T-helper 17 cell (primary cell): Measurements from ENCODE around the gene MARCHF9. TPM values are rescaled to one million over a fixed set of nuclear protein-coding genes. Genes with fewer than 3 reads are reported as not detected.
A peak's percentile ranks its signal among the peaks of the same experiment; 100 is the strongest.

Experiments used
- ATAC-seq: fragments of 150-1000 bp; cut with Tn5 transposase; 2 replicates; pipeline ENCODE4 v1.10.0; 2021; ENCODE audit warnings: mild to moderate bottlenecking, moderate library complexity
- DNase-seq, 3 donors: peaks; one replicate each; pipeline versions ENCODE4 v3.0.0 to v3.0.0-alpha.2; 2020 to 2021
- H3K9me3 ChIP-seq: one replicate; pipeline ENCODE4 v1.7.0; 2013; ENCODE audit warnings: low read length, mild to moderate bottlenecking; ENCODE audit not compliant: control insufficient read depth, poor library complexity, severe bottlenecking
- H3K27ac Mint-ChIP-seq: one replicate; pipeline ENCODE4 v1.8.0; 2022; ENCODE audit warnings: mild to moderate bottlenecking, moderate library complexity, mixed read lengths
- H3K27me3 Mint-ChIP-seq: one replicate; pipeline ENCODE4 v1.8.0; 2022; ENCODE audit warnings: mixed read lengths
- H3K36me3 Mint-ChIP-seq: one replicate; pipeline ENCODE4 v1.8.0; 2022; ENCODE audit warnings: low read depth, mixed read lengths
- H3K4me1 Mint-ChIP-seq: one replicate; pipeline ENCODE4 v1.8.0; 2022; ENCODE audit warnings: mild to moderate bottlenecking, mixed read lengths
- H3K4me3 Mint-ChIP-seq: one replicate; pipeline ENCODE4 v1.8.0; 2022; ENCODE audit warnings: mild to moderate bottlenecking, moderate library complexity, mixed read lengths
- total RNA-seq, 4 donors: library from RNA in 2 of 4; stranded (reverse) in 2 of 4; gene quantifications; one replicate each; pipeline ENCODE4 v1.2.3 and lab custom pipeline; 2022 to 2026

The MARCHF9 gene
- total RNA-seq, 2 donors from 2014 or later: 45.3 to 62.4 TPM

- DNase-seq (no peak), ATAC-seq (no peak)
- H3K4me1 Mint-ChIP-seq: peaks cover 46% of the 10 kb centered on the region
- H3K36me3 Mint-ChIP-seq: peaks cover 9% of the 10 kb centered on the region
- no peaks in the 10 kb centered on the region for H3K27me3 Mint-ChIP-seq
- H3K27ac Mint-ChIP-seq: no peak overlapping the region
- H3K4me3 Mint-ChIP-seq: no peak overlapping the region
- H3K9me3 ChIP-seq: no peaks in the 10 kb centered on the region
Observed at GRCh38 chr12:57737467-57738460, 17.1 kb upstream of the MARCHF9 start.

DNA sequence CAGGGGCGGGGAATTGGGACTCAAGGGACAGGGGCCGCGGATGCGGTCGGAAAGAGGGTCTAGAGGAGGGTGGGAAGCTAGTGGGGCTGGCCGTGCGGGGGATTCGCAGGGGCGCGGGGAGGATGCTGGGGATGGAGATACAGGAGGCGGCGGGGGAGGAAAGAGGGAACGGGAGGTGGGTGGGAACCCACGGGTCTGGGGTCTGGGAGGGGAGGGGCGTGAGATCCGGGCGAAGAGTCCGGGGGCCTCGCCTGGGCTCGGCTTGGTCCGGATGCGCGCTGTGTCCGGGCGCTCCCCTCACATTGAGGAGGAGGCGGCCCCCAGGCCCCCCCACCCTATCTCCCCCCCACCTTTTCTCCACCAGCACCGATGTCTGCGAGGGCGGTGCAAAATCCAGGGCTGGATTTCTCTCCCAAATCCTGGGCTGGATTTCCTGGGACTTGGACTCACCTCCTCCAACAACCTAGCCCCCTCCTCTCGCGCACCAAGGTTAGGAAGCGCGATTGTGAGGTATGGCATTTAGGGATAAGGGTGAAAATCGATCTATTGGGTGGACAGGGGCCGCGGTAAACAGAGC is 16.2 kb upstream of the MARCHF9 start, which contains the start of gene AGAP2:
TSS of gene AGAP2 (minus strand) at position 82 of the 577 bp plus-strand sequence. CDS start 496 bp downstream, outside the sequence.
- H3K36me3 Mint-ChIP-seq: peaks cover 9% of the 10 kb centered on the region
- no peak for ATAC-seq
- H3K27me3 Mint-ChIP-seq: no peaks in the 10 kb centered on the region
- no peaks in the 10 kb centered on the region for H3K9me3 ChIP-seq
- no peak for DNase-seq
- H3K4me3 Mint-ChIP-seq: peak within 1 kb of the TSS; percentile 86
- H3K27ac Mint-ChIP-seq: peak within 1 kb of the TSS; percentile 96
- H3K4me1 Mint-ChIP-seq: peaks cover 46% of the 10 kb centered on the region

DNA sequence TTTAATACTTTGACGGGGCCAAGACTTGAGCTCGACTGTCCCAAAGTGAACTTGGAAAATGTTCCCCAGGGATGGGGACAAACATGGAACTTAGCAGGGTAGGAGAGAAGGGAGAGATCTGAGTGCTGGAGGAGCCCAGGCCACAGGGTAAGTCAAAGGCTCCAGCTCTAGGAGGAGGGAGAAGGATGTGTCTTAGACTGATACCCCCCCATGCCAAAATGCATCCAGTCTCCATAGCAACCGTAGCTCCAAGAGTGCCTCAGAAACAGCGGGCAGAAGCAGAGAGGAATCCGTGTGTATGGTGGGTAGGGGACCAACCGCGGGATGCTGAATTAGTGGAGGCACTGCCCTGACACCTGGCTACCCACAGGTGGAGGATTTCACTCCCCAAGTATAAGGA is 15.5 kb upstream of the MARCHF9 start:
- Mint-ChIP-seq H3K27me3 (no peaks in the 10 kb centered on the region), H3K4me3 (peak overlapping the region; percentile 86), H3K27ac (peak overlapping the region; percentile 96), H3K4me1 (peaks cover 49% of the 10 kb centered on the region), H3K36me3 (peaks cover 7% of the 10 kb centered on the region)
- DNase-seq (no peak), ATAC-seq (no peak)
- H3K9me3 ChIP-seq: no peaks in the 10 kb centered on the region

GRCh38 chr12:57739914-57740538 is 14.9 kb upstream of the MARCHF9 start:
- peak overlapping the region; percentile 86 for H3K4me3 Mint-ChIP-seq
- H3K27ac Mint-ChIP-seq: peak overlapping the region; percentile 96
- H3K4me1 Mint-ChIP-seq: peaks cover 49% of the 10 kb centered on the region
- no peak for ATAC-seq
- no peak for DNase-seq
- H3K36me3 Mint-ChIP-seq: peaks cover under 1% of the 10 kb centered on the region
- no peaks in the 10 kb centered on the region for H3K9me3 ChIP-seq
- H3K27me3 Mint-ChIP-seq: no peaks in the 10 kb centered on the region

DNA sequence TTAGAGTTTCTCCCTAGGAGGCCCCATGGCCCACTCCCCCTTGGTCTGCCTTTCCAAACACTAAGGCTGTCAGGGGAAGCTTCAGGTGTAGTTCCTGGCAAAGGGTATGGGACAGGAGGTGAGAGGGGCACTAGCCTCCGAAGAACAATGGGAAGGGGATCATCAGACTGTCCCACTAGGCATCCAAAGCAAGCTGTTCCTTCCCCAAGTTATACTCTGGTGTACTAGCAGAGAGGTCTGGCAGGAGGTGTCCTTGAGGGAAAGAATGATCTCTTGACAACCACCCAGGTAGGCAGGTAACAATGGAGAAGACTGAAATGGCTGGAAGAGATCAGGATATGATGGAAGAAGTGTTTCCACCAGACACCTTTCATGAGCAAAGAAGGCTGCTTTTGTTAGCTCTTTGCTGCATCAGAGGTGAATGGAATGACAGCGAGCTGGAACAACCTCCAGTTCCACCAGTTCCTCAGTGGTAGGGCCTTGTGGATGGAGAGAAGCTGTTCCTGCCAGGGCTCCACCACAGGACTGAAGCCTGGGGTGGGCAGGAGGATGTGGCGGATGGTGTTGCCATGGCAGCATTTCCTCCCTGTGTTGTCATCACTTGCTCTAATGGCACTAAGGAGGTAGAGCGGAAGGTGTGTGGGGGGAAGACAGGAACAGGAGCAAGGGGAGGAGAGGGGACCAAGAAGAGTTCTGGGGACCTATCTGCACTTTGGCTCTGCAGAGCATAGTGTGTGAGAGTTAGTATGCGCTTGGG is 14.1 kb upstream of the MARCHF9 start:
- peak overlapping the region; percentile 98 for H3K4me3 Mint-ChIP-seq
- H3K27me3 Mint-ChIP-seq: no peaks in the 10 kb centered on the region
- H3K36me3 Mint-ChIP-seq: no peaks in the 10 kb centered on the region
- ATAC-seq: peak; percentile 70
- DNase-seq: peak; percentile 52 to 72 (median 61)
- H3K9me3 ChIP-seq: no peaks in the 10 kb centered on the region
- H3K4me1 Mint-ChIP-seq: peaks cover 53% of the 10 kb centered on the region
- peak overlapping the region; percentile 96 for H3K27ac Mint-ChIP-seq

GRCh38 chr12:57741413-57741789 is 13.5 kb upstream of the MARCHF9 start:
- DNase-seq: no peak
- Mint-ChIP-seq H3K36me3 (no peaks in the 10 kb centered on the region), H3K27me3 (no peaks in the 10 kb centered on the region), H3K27ac (peak overlapping the region; percentile 96), H3K4me1 (peaks cover 57% of the 10 kb centered on the region), H3K4me3 (peak overlapping the region; percentile 98)
- ATAC-seq: no peak
- no peaks in the 10 kb centered on the region for H3K9me3 ChIP-seq

GRCh38 chr12:57741844-57742738 is 12.8 kb upstream of the MARCHF9 start:
- ATAC-seq: peak; percentile 68

GRCh38 chr12:57743769-57744168 is 11.1 kb upstream of the MARCHF9 start:
- ATAC-seq: no peak
- no peaks in the 10 kb centered on the region for H3K36me3 Mint-ChIP-seq
- H3K27me3 Mint-ChIP-seq: no peaks in the 10 kb centered on the region
- no peaks in the 10 kb centered on the region for H3K9me3 ChIP-seq
- H3K4me1 Mint-ChIP-seq: peaks cover 54% of the 10 kb centered on the region
- H3K4me3 Mint-ChIP-seq: peak overlapping the region; percentile 97
- peak overlapping the region; percentile 99 for H3K27ac Mint-ChIP-seq
- DNase-seq: no peak

More at GRCh38 chr12:57741844-57742738, 12.8 kb upstream of the MARCHF9 start:
- Mint-ChIP-seq H3K4me1 (peaks cover 54% of the 10 kb centered on the region), H3K27me3 (no peaks in the 10 kb centered on the region), H3K27ac (peak overlapping the region; percentile 96), H3K4me3 (peak overlapping the region; percentile 98), H3K36me3 (no peaks in the 10 kb centered on the region)
- no peaks in the 10 kb centered on the region for H3K9me3 ChIP-seq
- peak; percentile 61 to 73 (median 66) for DNase-seq

GRCh38 chr12:57744194-57744776 is 10.6 kb upstream of the MARCHF9 start:
- Mint-ChIP-seq H3K27me3 (no peaks in the 10 kb centered on the region), H3K4me3 (peak overlapping the region; percentile 97), H3K36me3 (no peaks in the 10 kb centered on the region), H3K27ac (peak overlapping the region; percentile 99), H3K4me1 (peaks cover 51% of the 10 kb centered on the region)
- peak; percentile 38 for ATAC-seq
- DNase-seq: peak; percentile 32 to 50 (median 50)
- H3K9me3 ChIP-seq: no peaks in the 10 kb centered on the region

- H3K9me3 ChIP-seq: no peaks in the 10 kb centered on the region
- no peaks in the 10 kb centered on the region for H3K27me3 Mint-ChIP-seq
- H3K4me1 Mint-ChIP-seq: peaks cover 46% of the 10 kb centered on the region
- peak; percentile 84 for ATAC-seq
- no peaks in the 10 kb centered on the region for H3K36me3 Mint-ChIP-seq
- H3K27ac Mint-ChIP-seq: peak within 1 kb of the TSS; percentile 99
- peak within 1 kb of the TSS; percentile 97 for H3K4me3 Mint-ChIP-seq
- DNase-seq: peak; percentile 82 to 86 (median 84)
Observed at GRCh38 chr12:57744777-57745484, 10.0 kb upstream of the MARCHF9 start, which contains the start of gene TSPAN31. TSS of gene TSPAN31 (plus strand) at chr12:57745039. CDS start at chr12:57745155, 116 bp downstream.

DNA sequence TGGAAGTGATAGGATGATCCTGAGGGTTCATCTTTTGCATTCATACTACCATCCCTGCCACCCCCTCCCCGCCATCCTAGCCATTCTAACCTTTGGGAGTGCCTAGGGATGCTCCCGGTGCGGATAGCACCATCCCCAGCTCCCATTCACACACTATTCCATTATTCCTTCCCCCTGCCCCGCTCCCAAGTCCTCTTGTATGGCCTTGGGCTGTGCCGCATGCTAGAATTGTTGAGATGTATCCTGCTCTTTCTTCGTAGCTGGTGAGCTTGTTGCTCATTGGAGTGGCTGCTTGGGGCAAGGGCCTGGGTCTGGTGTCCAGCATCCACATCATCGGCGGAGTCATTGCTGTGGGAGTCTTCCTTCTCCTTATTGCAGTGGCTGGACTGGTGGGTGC is 9.4 kb upstream of the MARCHF9 start:
- Mint-ChIP-seq H3K27me3 (no peaks in the 10 kb centered on the region), H3K36me3 (no peaks in the 10 kb centered on the region), H3K4me3 (peak overlapping the region; percentile 97), H3K27ac (peak overlapping the region; percentile 99), H3K4me1 (peaks cover 46% of the 10 kb centered on the region)
- H3K9me3 ChIP-seq: no peaks in the 10 kb centered on the region
- no peak for ATAC-seq
- no peak for DNase-seq
